Kidney (tissue), 14 donors: Measurements from ENCODE around the gene MOB3A. TPM values are rescaled to one million over a fixed set of nuclear protein-coding genes. Genes with fewer than 3 reads are reported as not detected.
A peak's percentile ranks its signal among the peaks of the same experiment; 100 is the strongest.
"Not testable (repeated sequence)": the region's sequence is repeated elsewhere in the genome, so short reads cannot be mapped to it uniquely, and the experiment has no call there.

Experiments used
- DNase-seq, 5 donors: peaks; one replicate each; pipeline ENCODE4 v3.0.0-alpha.2; 2013 to 2020
- FAIRE-seq: peaks from 2 replicates; lab custom pipeline; 2012; peaks lifted over from hg19 to GRCh38; lab: Jason Lieb, UNC
- H3K27ac ChIP-seq, 2 donors: one replicate each; pipeline ENCODE4 v1.7.0; 2013; ENCODE audit warnings: low read depth in 2 of 2, low read length in 2 of 2, inconsistent platforms in 1 of 2
- H3K27me3 ChIP-seq: one replicate; pipeline ENCODE4 v1.7.1; 2013; ENCODE audit warnings: low read length, inconsistent platforms; ENCODE audit not compliant: control insufficient read depth, insufficient read depth
- H3K36me3 ChIP-seq, 3 donors: one replicate each; pipeline versions ENCODE4 v1.7.0 to v1.7.1; 2013; ENCODE audit warnings: low read length in 3 of 3, control low read depth in 1 of 3, inconsistent platforms in 1 of 3; ENCODE audit not compliant: insufficient read depth in 3 of 3, control insufficient read depth in 2 of 3
- H3K4me1 ChIP-seq, 3 donors: one replicate each; pipeline versions ENCODE4 v1.7.0 to v1.7.1; 2013; ENCODE audit warnings: low read length in 3 of 3, inconsistent platforms in 1 of 3, low read depth in 1 of 3; ENCODE audit not compliant: control insufficient read depth in 2 of 3, insufficient read depth in 2 of 3
- H3K4me3 ChIP-seq, 3 donors: one replicate each; pipeline versions ENCODE4 v1.7.0 to v1.8.1; 2013; ENCODE audit warnings: low read length in 3 of 3, control low read depth in 1 of 3, inconsistent platforms in 1 of 3
- H3K9ac ChIP-seq, 3 donors: one replicate each; pipeline versions ENCODE4 v1.7.0 to v1.7.1; 2013; ENCODE audit warnings: low read length in 3 of 3, control low read depth in 1 of 3, inconsistent platforms in 1 of 3
- H3K9me3 ChIP-seq, 3 donors: one replicate each; pipeline versions ENCODE4 v1.7.0 to v1.7.1; 2013; ENCODE audit warnings: low read length in 3 of 3, control low read depth in 1 of 3, inconsistent platforms in 1 of 3; ENCODE audit not compliant: control insufficient read depth in 2 of 3, insufficient read depth in 1 of 3
- CTCF ChIP-seq: IDR thresholded peaks from 3 replicates; pipeline ENCODE4 v1.5.1; 2012; ENCODE audit warnings: mild to moderate bottlenecking, moderate library complexity, borderline replicate concordance; ENCODE audit not compliant: insufficient read depth; ENCODE audit errors: extremely low read depth
- intact Hi-C: fragments of 100-400 bp; cut with DNase I; formaldehyde crosslinking; loops from one replicate; pipeline ENCODE4 v1.11.1; 2022
- polyA plus RNA-seq: library from polyadenylated mRNA; stranded (reverse); fragments of 350-450 nt; fragmentation: Illumina TruSeq; extraction: RNeasy Lipid Tissue Mini Kit (QIAGEN cat#74804); gene quantifications from one replicate; pipeline ENCODE4 v1.2.3, GENCODE V29; 2014; ENCODE audit warnings: low read depth, low replicate concordance; ENCODE audit not compliant: insufficient read depth
- total RNA-seq: library from RNA; stranded (reverse); fragmentation: NEBNext Ultra II Directional; extraction: Animal tissue kit (Norgen Biotek cat#: 25700); gene quantifications from one replicate; pipeline ENCODE4 v1.2.1, GENCODE V29; 2021
- donor health status: control.
- donor health status: control.
- donor health status: control.
- donor health status: control.
- donor health status: control.
- donor health status: DM: yes; HTN: yes; CAD: no.
- donor health status: Normal renal cell carcinoma (clear cell type).

MOB3A gene
- total and polyA plus RNA-seq, 2 donors from 2014 or later, result 16.9 to 59.7 TPM

GRCh38 chr19:2089727-2090053 is 6.4 kb downstream of the MOB3A start:
- H3K4me1 ChIP-seq, result peaks cover 0 to 9% (median 0%) of the 10 kb centered on the region in 3 donors
- no peak for TF ChIP-seq CTCF
- H3K9me3 ChIP-seq, result no peaks in the 10 kb centered on the region
- no peak for DNase-seq
- FAIRE-seq, result no peak
- peak overlapping the region in 1 of 2 donors; percentile 47 for H3K27ac ChIP-seq
- H3K9ac ChIP-seq, result no peak overlapping the region
- H3K36me3 ChIP-seq, result no peaks in the 10 kb centered on the region
- intact Hi-C loops, result no loop called here
- H3K4me3 ChIP-seq, result no peak overlapping the region
- H3K27me3 ChIP-seq, result no peaks in the 10 kb centered on the region

GRCh38 chr19:2089001-2089711 is 7.0 kb downstream of the MOB3A start:
- no peaks in the 10 kb centered on the region for H3K36me3 ChIP-seq
- H3K4me1 ChIP-seq, result peaks cover 0 to 5% (median 0%) of the 10 kb centered on the region in 3 donors

GRCh38 chr19:2087621-2088100 is 8.5 kb downstream of the MOB3A start:
- Histone ChIP-seq H3K27me3 (no peaks in the 10 kb centered on the region), H3K27ac (no peak overlapping the region), H3K4me3 (no peak overlapping the region), H3K9ac (no peak overlapping the region), H3K9me3 (no peaks in the 10 kb centered on the region), H3K4me1 (peaks cover 0 to 7% (median 0%) of the 10 kb centered on the region in 3 donors), H3K36me3 (no peaks in the 10 kb centered on the region)
- DNase-seq (no peak), FAIRE-seq (no peak)
- intact Hi-C loops, result no loop called here
- no peak for TF ChIP-seq CTCF

More at GRCh38 chr19:2089001-2089711, 7.0 kb downstream of the MOB3A start:
- intact Hi-C loops, result no loop called here
- DNase-seq (peak in 1 of 5 donors; percentile 66), FAIRE-seq (no peak)
- Histone ChIP-seq H3K27ac (no peak overlapping the region), H3K27me3 (no peaks in the 10 kb centered on the region), H3K4me3 (no peak overlapping the region), H3K9me3 (no peaks in the 10 kb centered on the region), H3K9ac (no peak overlapping the region)
- TF ChIP-seq CTCF, result no peak

- H3K4me1 ChIP-seq, intact Hi-C loops: not testable (repeated sequence)
These were observed 9.2 kb downstream of the MOB3A start for GRCh38 chr19:2086695-2087620.

More at GRCh38 chr19:2086695-2087620, 9.2 kb downstream of the MOB3A start:
- H3K27me3 ChIP-seq, H3K4me3 ChIP-seq, FAIRE-seq, H3K27ac ChIP-seq, H3K9me3 ChIP-seq, DNase-seq, H3K9ac ChIP-seq, H3K36me3 ChIP-seq: not testable (repeated sequence)
